ENCODE measurements around the gene MACROD2.

- TF ChIP-seq RFX5 (IDR thresholded peaks at IDR 0.05) (no peak), CTCF (IDR thresholded peaks at IDR 0.05) (no peak), USF2 (IDR thresholded peaks at IDR 0.05) (no peak), MAX (IDR thresholded peaks at IDR 0.05) (no peak), PHF8 (IDR thresholded peaks at IDR 0.05; ENCODE audit: borderline replicate concordance, low read depth) (no peak), RCOR1 (IDR thresholded peaks at IDR 0.05; ENCODE audit: low read depth, low read length) (no peak), CHD2 (IDR thresholded peaks at IDR 0.05; ENCODE audit: low read length, partially characterized antibody) (no peak), HDAC2 (IDR thresholded peaks at IDR 0.05) (no peak), POLR2A (IDR thresholded peaks at IDR 0.05; ENCODE audit: low read length) (no peak), FOSL2 (IDR thresholded peaks at IDR 0.05) (no peak), FOSL2 (CRISPR knock-in tag; IDR thresholded peaks at IDR 0.05) (no peak), KDM1A (IDR thresholded peaks at IDR 0.05; ENCODE audit: low read depth) (no peak)
Observed at GRCh38 chr20:14383335-14383734, 388.0 kb downstream of the MACROD2 start.

Measured in A549 (cell line).